ENCODE results near the gene TAF6L.

The TAF6L gene

DNA sequence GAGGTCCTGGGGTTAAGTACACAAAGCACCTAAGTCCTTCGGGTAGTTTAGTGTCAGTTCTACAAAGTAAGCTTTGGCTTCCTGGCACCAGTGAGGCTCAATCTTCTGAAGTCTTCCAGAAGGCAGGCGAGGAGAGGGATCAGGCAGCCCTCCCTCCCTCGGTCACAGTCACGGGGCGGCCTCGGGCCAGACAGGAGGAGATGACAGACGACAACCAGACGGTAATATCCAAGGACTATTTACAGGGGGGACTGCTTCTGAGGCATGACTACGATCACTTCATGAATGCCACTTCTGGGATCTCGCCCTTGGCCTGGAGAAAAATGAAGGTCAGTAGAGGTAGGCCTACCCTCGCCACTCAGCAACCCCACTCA lies 21.0 kb downstream of the TAF6L start:
- DNase-seq: peak in 1 of 2 donors; percentile 74

DNA sequence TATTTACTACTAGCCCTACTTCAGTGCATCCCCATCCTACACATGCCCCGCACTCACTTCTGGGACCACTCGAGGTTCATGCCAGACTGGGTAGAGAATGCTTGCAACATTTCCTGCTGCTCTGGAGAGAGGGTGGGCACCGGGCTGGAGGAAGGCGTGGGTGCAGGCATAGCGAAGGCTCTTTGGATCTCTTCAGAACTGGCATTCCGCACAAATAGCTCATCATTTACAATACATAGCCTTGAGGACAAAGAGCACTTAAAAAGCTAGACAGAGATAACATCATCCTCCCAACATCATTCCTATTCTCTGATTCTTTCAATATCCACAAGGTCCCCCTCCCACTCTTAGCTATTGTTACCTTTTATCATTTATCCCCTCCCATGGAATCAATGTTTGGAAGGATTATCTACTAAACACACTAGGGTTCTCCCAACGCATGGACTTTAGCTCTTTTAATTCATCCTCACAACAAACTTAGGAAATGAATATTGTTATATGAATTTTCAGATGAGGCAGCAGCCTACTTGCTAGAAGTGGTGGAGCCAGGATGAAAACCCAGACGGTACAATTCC lies 23.1 kb downstream of the TAF6L start:
- intact Hi-C loops (cut with DNase I; ENCODE audit: low total_unique reads): loop anchor here (5.0 kb wide), 1 partner anchor 43 kb away; the partner anchor contains the start of gene WDR74
- no peak overlapping the region for H3K27ac ChIP-seq
- H3K4me1 ChIP-seq: peaks cover 0 to 28% (median 20%) of the 10 kb centered on the region in 4 donors
- no peaks in the 10 kb centered on the region for H3K9me3 ChIP-seq
- H3K4me3 ChIP-seq: no peak overlapping the region
- DNase-seq: no peak
- H3K27me3 ChIP-seq: no peaks in the 10 kb centered on the region
- H3K36me3 ChIP-seq: peaks cover 66 to 89% (median 77%) of the 10 kb centered on the region in 3 donors
- TF ChIP-seq, protein P1, sequence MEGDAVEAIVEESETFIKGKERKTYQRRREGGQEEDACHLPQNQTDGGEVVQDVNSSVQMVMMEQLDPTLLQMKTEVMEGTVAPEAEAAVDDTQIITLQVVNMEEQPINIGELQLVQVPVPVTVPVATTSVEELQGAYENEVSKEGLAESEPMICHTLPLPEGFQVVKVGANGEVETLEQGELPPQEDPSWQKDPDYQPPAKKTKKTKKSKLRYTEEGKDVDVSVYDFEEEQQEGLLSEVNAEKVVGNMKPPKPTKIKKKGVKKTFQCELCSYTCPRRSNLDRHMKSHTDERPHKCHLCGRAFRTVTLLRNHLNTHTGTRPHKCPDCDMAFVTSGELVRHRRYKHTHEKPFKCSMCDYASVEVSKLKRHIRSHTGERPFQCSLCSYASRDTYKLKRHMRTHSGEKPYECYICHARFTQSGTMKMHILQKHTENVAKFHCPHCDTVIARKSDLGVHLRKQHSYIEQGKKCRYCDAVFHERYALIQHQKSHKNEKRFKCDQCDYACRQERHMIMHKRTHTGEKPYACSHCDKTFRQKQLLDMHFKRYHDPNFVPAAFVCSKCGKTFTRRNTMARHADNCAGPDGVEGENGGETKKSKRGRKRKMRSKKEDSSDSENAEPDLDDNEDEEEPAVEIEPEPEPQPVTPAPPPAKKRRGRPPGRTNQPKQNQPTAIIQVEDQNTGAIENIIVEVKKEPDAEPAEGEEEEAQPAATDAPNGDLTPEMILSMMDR (IDR thresholded peaks at IDR 0.05): no peak

More for the DNA sequence above, 21.0 kb downstream of the TAF6L start:
- intact Hi-C loops (cut with DNase I; ENCODE audit: low total_unique reads): loop anchor here (5.0 kb wide), 1 partner anchor 45 kb away; the partner anchor contains the start of gene WDR74
- H3K36me3 ChIP-seq: peaks cover 45 to 75% (median 56%) of the 10 kb centered on the region in 3 donors
- H3K4me3 ChIP-seq: peak overlapping the region; percentile 75 to 79
- TF ChIP-seq, protein P1 (IDR thresholded peaks at IDR 0.05): no peak
- H3K9me3 ChIP-seq: no peaks in the 10 kb centered on the region
- H3K27me3 ChIP-seq: no peaks in the 10 kb centered on the region
- H3K27ac ChIP-seq: peak overlapping the region; percentile 75 to 86
- peaks cover 0 to 43% (median 33%) of the 10 kb centered on the region in 4 donors for H3K4me1 ChIP-seq

DNA sequence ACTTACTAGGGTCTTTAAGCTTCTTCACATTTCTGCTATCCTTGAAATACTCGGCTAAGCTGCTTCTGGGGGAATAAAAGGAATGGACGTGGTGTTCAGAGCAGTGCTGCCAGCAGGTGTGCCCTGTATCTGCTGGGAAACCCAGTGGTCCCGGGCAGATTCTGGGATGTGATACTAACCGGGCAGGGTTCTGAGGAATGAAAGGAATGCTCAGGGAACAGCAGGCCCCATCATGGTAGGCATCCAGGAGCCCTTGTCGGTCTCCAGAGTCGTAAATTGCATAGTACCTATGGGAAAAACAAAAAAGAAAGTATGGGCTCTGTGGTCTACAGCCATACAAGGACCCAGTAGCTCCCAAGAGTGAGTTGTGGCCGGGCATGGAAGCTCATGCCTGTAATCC lies 25.1 kb downstream of the TAF6L start:
- H3K36me3 ChIP-seq: peaks cover 86 to 94% (median 91%) of the 10 kb centered on the region in 3 donors
- intact Hi-C loops (cut with DNase I; ENCODE audit: low total_unique reads): no loop called here
- no peak overlapping the region for H3K27ac ChIP-seq
- H3K9me3 ChIP-seq: no peaks in the 10 kb centered on the region
- no peak for DNase-seq
- TF ChIP-seq, protein P1 (IDR thresholded peaks at IDR 0.05): no peak
- H3K27me3 ChIP-seq: no peaks in the 10 kb centered on the region
- H3K4me3 ChIP-seq: no peak overlapping the region
- H3K4me1 ChIP-seq: peaks cover 0 to 11% (median 10%) of the 10 kb centered on the region in 4 donors

DNA sequence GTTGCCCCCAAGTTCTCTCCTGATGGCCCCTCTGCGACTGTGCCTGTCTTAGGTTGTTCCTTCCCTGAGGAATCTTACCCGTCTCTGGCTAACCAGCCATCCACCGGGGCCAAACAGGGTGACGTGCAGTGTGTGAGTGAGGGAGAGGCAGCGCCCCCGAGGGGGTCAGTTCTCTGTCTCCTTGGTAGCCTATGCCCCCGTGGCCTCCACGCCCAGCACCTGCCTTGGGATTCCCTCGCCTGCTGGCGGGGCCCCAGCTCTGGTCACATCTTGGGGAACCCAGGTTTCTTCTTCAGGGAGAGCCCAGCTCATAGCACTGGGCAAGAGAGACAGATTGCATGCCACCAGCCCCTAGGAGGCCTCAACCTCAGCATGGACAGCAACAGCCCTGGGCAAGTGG lies 28.3 kb downstream of the TAF6L start:
- peaks cover 91 to 93% (median 92%) of the 10 kb centered on the region in 3 donors for H3K36me3 ChIP-seq
- TF ChIP-seq, protein P1 (IDR thresholded peaks at IDR 0.05): no peak
- H3K4me3 ChIP-seq: no peak overlapping the region
- intact Hi-C loops (cut with DNase I; ENCODE audit: low total_unique reads): no loop called here
- DNase-seq: no peak
- no peak overlapping the region for H3K27ac ChIP-seq
- H3K9me3 ChIP-seq: no peaks in the 10 kb centered on the region
- H3K27me3 ChIP-seq: no peaks in the 10 kb centered on the region
- peaks cover 0 to 14% (median 13%) of the 10 kb centered on the region in 4 donors for H3K4me1 ChIP-seq

DNA sequence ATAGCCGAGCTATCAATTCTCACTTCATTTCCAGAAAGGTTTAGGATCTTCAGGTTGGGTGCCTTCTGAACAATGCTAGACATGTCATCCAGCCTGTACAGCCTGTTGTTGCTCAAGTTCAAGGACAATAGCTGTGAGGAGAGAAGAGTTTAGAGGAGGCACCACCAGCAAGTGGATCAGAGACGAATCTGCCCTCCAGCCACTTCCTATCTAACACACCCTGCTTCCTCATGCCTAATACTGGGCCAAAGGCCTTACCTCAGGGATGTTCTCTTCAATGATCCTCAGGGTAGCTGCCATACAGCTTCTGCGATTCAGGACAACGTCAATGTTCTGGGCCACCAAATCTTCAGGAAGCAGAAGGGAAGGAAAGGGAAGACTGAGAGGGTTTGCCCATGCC lies 29.9 kb downstream of the TAF6L start:
- DNase-seq: no peak
- Histone ChIP-seq H3K9me3 (no peaks in the 10 kb centered on the region), H3K36me3 (peaks cover 75 to 77% (median 76%) of the 10 kb centered on the region in 3 donors), H3K4me1 (peaks cover 0 to 22% (median 17%) of the 10 kb centered on the region in 4 donors), H3K27ac (no peak overlapping the region), H3K27me3 (no peaks in the 10 kb centered on the region), H3K4me3 (no peak overlapping the region)
- TF ChIP-seq, protein P1 (IDR thresholded peaks at IDR 0.05): no peak
- intact Hi-C loops (cut with DNase I; ENCODE audit: low total_unique reads): no loop called here
